WTC11 (cell line): ENCODE measurements around the gene GUCA2A. TPM values are rescaled to one million over a fixed set of nuclear protein-coding genes. Genes with fewer than 3 reads are reported as not detected.

Experiments used
- ATAC-seq: fragments of 200-7000 bp; cut with Tn5 transposase; 2 replicates; pipeline ENCODE4 v1.10.0; 2021; ENCODE audit warnings: mild to moderate bottlenecking, moderate library complexity
- CTCF ChIA-PET: fragments of 300-600 bp; sonication (Branson Sonifier 250); formaldehyde crosslinking; loops from one replicate; lab custom pipeline; 2021; ENCODE audit warnings: antibody characterized with exemption; lab: Charles Lee
- POLR2A ChIA-PET: fragments of 350-600 bp; sonication (Branson Sonifier 250); formaldehyde crosslinking; loops from one replicate; lab custom pipeline; 2021; ENCODE audit warnings: antibody characterized with exemption; lab: Charles Lee
- DNase-seq: peaks from one replicate; pipeline ENCODE4 v3.0.0; 2021; ENCODE audit warnings: low spot score
- H3K27ac Mint-ChIP-seq: 2 replicates; pipeline ENCODE4 v1.8.0; 2021; ENCODE audit warnings: mixed read lengths
- H3K27me3 Mint-ChIP-seq: 2 replicates; pipeline ENCODE4 v1.8.0; 2021; ENCODE audit warnings: low read depth, mild to moderate bottlenecking, moderate library complexity, mixed read lengths
- H3K36me3 Mint-ChIP-seq: 2 replicates; pipeline ENCODE4 v1.8.0; 2021; ENCODE audit warnings: mixed read lengths
- H3K4me1 Mint-ChIP-seq: 2 replicates; pipeline ENCODE4 v1.8.0; 2022; ENCODE audit warnings: mixed read lengths
- H3K4me3 Mint-ChIP-seq: 2 replicates; pipeline ENCODE4 v1.8.0; 2021; ENCODE audit warnings: mild to moderate bottlenecking, moderate library complexity, mixed read lengths
- H3K9me3 Mint-ChIP-seq: 2 replicates; pipeline ENCODE4 v1.8.0; 2021; ENCODE audit warnings: mixed read lengths
- EMX1 ChIP-seq: fragments of 250-450 bp; sonication (Bioruptor Pico); IDR thresholded peaks from 2 replicates; pipeline ENCODE4 v1.8.0; 2021; ENCODE audit warnings: mild to moderate bottlenecking
- FOXK1 ChIP-seq: sonication (generic); formaldehyde crosslinking; IDR thresholded peaks from 2 replicates; pipeline ENCODE4 v1.8.0; 2022; ENCODE audit warnings: mild to moderate bottlenecking, moderate library complexity, missing genetic modification reagents
- FOXP1 ChIP-seq: sonication (generic); formaldehyde crosslinking; IDR thresholded peaks from 2 replicates; pipeline ENCODE4 v1.8.0; 2022; ENCODE audit warnings: missing genetic modification reagents, mild to moderate bottlenecking, moderate library complexity, borderline replicate concordance
- GABPB1 ChIP-seq: sonication (generic); formaldehyde crosslinking; IDR thresholded peaks from 2 replicates; pipeline ENCODE4 v1.8.1; 2023; ENCODE audit warnings: mild to moderate bottlenecking, missing genetic modification reagents
- GRHL2 ChIP-seq: fragments of 250-450 bp; sonication (Bioruptor Pico); IDR thresholded peaks from 2 replicates; pipeline ENCODE4 v1.8.0; 2022; ENCODE audit warnings: mild to moderate bottlenecking, moderate library complexity; ENCODE audit not compliant: insufficient replicate concordance, severe bottlenecking
- MYBL2 ChIP-seq: sonication (generic); formaldehyde crosslinking; IDR thresholded peaks from 2 replicates; pipeline ENCODE4 v1.8.1; 2023; ENCODE audit warnings: mild to moderate bottlenecking, moderate library complexity, missing genetic modification reagents
- NFYB ChIP-seq: sonication (generic); formaldehyde crosslinking; conservative IDR thresholded peaks from 2 replicates; pipeline ENCODE4 v1.8.0; 2022; ENCODE audit warnings: low read depth, missing genetic modification reagents
- NR2C2 ChIP-seq: sonication (generic); formaldehyde crosslinking; IDR thresholded peaks from 2 replicates; pipeline ENCODE4 v1.8.0; 2022; ENCODE audit warnings: mild to moderate bottlenecking, missing genetic modification reagents
- total RNA-seq: library from RNA; stranded (reverse); gene quantifications from 3 replicates; pipeline ENCODE4 v1.2.3, GENCODE V29; 2021
- TF ChIP-seq, protein P1 (sequence below): sonication (generic); formaldehyde crosslinking; IDR thresholded peaks from 2 replicates; pipeline ENCODE4 v1.8.1; 2022; ENCODE audit warnings: low read depth, mild to moderate bottlenecking, moderate library complexity, missing genetic modification reagents, borderline replicate concordance
- TF ChIP-seq, protein P2 (sequence below): fragments of 250-450 bp; sonication (Bioruptor Pico); IDR thresholded peaks from 2 replicates; pipeline ENCODE4 v1.8.0; 2021; ENCODE audit warnings: mild to moderate bottlenecking
- TF ChIP-seq, protein P3 (sequence below): sonication (generic); formaldehyde crosslinking; IDR thresholded peaks from 2 replicates; pipeline ENCODE4 v1.8.0; 2022; ENCODE audit warnings: mild to moderate bottlenecking, missing genetic modification reagents
- TF ChIP-seq, protein P4 (sequence below): fragments of 250-450 bp; sonication (Bioruptor Pico); IDR thresholded peaks from 2 replicates; pipeline ENCODE4 v1.9.0; 2021; ENCODE audit warnings: mild to moderate bottlenecking, borderline replicate concordance
- TF ChIP-seq, protein P5 (sequence below): sonication (generic); formaldehyde crosslinking; IDR thresholded peaks from 2 replicates; pipeline ENCODE4 v1.8.1; 2023; ENCODE audit warnings: mild to moderate bottlenecking, moderate library complexity, missing genetic modification reagents

GUCA2A gene
- total RNA-seq, 1 experiment from 2014 or later, result not detected

DNA sequence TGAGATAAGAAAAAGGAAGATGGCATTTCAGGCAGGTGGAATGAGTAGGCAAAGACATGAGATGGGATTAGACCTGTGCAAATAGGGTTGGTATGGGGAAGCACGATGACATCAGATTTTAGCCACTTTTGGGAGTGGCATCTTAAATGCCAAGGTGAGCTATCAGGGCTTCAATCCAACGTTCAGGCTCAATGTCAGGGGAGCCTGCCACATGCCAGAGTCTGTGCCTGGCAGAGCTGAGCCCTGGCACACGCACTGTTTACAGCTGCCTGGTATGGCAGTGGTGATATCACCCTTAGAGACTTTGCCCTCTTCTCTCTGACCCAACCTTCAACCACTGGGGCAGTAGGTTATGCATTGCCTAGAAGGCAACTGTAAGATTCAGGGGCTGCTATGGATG is 12.4 kb downstream of the GUCA2A start:
- H3K9me3 Mint-ChIP-seq, result no peaks in the 10 kb centered on the region
- no peak overlapping the region for H3K27ac Mint-ChIP-seq
- ChIA-PET POLR2A (no interaction called here), CTCF (no interaction called here)
- no peak for DNase-seq
- TF ChIP-seq MYBL2 (CRISPR knock-in tag), result no peak
- TF ChIP-seq, protein P1, sequence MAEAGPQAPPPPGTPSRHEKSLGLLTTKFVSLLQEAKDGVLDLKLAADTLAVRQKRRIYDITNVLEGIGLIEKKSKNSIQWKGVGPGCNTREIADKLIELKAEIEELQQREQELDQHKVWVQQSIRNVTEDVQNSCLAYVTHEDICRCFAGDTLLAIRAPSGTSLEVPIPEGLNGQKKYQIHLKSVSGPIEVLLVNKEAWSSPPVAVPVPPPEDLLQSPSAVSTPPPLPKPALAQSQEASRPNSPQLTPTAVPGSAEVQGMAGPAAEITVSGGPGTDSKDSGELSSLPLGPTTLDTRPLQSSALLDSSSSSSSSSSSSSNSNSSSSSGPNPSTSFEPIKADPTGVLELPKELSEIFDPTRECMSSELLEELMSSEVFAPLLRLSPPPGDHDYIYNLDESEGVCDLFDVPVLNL (CRISPR knock-in tag), result no peak
- TF ChIP-seq, protein P2, sequence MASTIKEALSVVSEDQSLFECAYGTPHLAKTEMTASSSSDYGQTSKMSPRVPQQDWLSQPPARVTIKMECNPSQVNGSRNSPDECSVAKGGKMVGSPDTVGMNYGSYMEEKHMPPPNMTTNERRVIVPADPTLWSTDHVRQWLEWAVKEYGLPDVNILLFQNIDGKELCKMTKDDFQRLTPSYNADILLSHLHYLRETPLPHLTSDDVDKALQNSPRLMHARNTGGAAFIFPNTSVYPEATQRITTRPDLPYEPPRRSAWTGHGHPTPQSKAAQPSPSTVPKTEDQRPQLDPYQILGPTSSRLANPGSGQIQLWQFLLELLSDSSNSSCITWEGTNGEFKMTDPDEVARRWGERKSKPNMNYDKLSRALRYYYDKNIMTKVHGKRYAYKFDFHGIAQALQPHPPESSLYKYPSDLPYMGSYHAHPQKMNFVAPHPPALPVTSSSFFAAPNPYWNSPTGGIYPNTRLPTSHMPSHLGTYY (CRISPR knock-in tag), result no peak
- no peak for ATAC-seq
- H3K4me3 Mint-ChIP-seq, result no peak overlapping the region
- H3K36me3 Mint-ChIP-seq, result no peaks in the 10 kb centered on the region
- no peaks in the 10 kb centered on the region for H3K27me3 Mint-ChIP-seq
- no peaks in the 10 kb centered on the region for H3K4me1 Mint-ChIP-seq

DNA sequence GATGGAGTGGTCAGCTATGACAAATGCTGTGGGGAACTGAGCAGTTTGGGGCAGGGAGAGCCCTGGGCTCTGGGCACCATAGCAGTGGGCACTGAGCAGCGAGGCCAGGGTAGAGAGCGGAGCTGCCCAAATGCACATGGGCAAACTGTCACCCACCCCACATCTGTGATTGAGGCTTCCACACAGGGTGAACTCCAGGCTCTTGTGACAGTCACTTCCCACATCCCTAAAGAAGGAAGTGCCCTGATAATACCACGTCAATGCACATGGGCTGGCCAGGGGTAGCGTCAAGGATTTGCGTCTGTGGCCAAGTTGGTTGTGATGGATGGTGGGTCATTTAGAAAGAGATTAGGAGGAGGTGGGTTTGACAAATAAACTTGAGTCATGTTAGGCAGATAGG is 13.9 kb downstream of the GUCA2A start:
- no peak overlapping the region for H3K4me3 Mint-ChIP-seq
- CTCF ChIA-PET, result interaction anchor here (2.0 kb wide), 1 partner anchor 23 kb away, joined by 8 read pairs; no protein-coding TSS in a partner anchor
- no peaks in the 10 kb centered on the region for H3K4me1 Mint-ChIP-seq
- H3K9me3 Mint-ChIP-seq, result no peaks in the 10 kb centered on the region
- no peaks in the 10 kb centered on the region for H3K27me3 Mint-ChIP-seq
- ATAC-seq, result no peak
- H3K36me3 Mint-ChIP-seq, result no peaks in the 10 kb centered on the region
- H3K27ac Mint-ChIP-seq, result no peak overlapping the region
- TF ChIP-seq NR2C2 (no peak), NFYB (no peak), FOXK1 (CRISPR knock-in tag) (no peak), EMX1 (CRISPR knock-in tag) (no peak), GABPB1 (CRISPR knock-in tag) (no peak), GRHL2 (CRISPR knock-in tag) (no peak), FOXP1 (CRISPR knock-in tag) (no peak)
- TF ChIP-seq, protein P1 (CRISPR knock-in tag), result no peak
- TF ChIP-seq, protein P3, sequence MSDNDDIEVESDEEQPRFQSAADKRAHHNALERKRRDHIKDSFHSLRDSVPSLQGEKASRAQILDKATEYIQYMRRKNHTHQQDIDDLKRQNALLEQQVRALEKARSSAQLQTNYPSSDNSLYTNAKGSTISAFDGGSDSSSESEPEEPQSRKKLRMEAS (CRISPR knock-in tag), result no peak
- TF ChIP-seq, protein P4, sequence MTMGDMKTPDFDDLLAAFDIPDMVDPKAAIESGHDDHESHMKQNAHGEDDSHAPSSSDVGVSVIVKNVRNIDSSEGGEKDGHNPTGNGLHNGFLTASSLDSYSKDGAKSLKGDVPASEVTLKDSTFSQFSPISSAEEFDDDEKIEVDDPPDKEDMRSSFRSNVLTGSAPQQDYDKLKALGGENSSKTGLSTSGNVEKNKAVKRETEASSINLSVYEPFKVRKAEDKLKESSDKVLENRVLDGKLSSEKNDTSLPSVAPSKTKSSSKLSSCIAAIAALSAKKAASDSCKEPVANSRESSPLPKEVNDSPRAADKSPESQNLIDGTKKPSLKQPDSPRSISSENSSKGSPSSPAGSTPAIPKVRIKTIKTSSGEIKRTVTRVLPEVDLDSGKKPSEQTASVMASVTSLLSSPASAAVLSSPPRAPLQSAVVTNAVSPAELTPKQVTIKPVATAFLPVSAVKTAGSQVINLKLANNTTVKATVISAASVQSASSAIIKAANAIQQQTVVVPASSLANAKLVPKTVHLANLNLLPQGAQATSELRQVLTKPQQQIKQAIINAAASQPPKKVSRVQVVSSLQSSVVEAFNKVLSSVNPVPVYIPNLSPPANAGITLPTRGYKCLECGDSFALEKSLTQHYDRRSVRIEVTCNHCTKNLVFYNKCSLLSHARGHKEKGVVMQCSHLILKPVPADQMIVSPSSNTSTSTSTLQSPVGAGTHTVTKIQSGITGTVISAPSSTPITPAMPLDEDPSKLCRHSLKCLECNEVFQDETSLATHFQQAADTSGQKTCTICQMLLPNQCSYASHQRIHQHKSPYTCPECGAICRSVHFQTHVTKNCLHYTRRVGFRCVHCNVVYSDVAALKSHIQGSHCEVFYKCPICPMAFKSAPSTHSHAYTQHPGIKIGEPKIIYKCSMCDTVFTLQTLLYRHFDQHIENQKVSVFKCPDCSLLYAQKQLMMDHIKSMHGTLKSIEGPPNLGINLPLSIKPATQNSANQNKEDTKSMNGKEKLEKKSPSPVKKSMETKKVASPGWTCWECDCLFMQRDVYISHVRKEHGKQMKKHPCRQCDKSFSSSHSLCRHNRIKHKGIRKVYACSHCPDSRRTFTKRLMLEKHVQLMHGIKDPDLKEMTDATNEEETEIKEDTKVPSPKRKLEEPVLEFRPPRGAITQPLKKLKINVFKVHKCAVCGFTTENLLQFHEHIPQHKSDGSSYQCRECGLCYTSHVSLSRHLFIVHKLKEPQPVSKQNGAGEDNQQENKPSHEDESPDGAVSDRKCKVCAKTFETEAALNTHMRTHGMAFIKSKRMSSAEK, result no peak
- TF ChIP-seq, protein P5, sequence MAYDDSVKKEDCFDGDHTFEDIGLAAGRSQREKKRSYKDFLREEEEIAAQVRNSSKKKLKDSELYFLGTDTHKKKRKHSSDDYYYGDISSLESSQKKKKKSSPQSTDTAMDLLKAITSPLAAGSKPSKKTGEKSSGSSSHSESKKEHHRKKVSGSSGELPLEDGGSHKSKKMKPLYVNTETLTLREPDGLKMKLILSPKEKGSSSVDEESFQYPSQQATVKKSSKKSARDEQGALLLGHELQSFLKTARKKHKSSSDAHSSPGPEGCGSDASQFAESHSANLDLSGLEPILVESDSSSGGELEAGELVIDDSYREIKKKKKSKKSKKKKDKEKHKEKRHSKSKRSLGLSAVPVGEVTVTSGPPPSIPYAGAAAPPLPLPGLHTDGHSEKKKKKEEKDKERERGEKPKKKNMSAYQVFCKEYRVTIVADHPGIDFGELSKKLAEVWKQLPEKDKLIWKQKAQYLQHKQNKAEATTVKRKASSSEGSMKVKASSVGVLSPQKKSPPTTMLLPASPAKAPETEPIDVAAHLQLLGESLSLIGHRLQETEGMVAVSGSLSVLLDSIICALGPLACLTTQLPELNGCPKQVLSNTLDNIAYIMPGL, result no peak
- DNase-seq, result no peak
- POLR2A ChIA-PET, result no interaction called here
